HFFc6 (cell line): ENCODE measurements around the gene SLC13A3. TPM values are rescaled to one million over a fixed set of nuclear protein-coding genes. Genes with fewer than 3 reads are reported as not detected.

Source experiments
- DNase-seq: peaks from one replicate; pipeline ENCODE4 v3.0.0-alpha.2; 2018
- H3K27ac Mint-ChIP-seq: 2 replicates; pipeline ENCODE4 v1.8.0; 2020; ENCODE audit warnings: mild to moderate bottlenecking, mixed read lengths
- H3K27me3 Mint-ChIP-seq: 2 replicates; pipeline ENCODE4 v1.8.0; 2021; ENCODE audit warnings: mild to moderate bottlenecking, moderate library complexity, mixed read lengths; ENCODE audit not compliant: insufficient read depth
- H3K36me3 Mint-ChIP-seq: 2 replicates; pipeline ENCODE4 v1.8.0; 2021; ENCODE audit warnings: low read depth, mixed read lengths
- H3K4me1 Mint-ChIP-seq: 2 replicates; pipeline ENCODE4 v1.8.0; 2020; ENCODE audit warnings: low read depth, mixed read lengths
- H3K4me3 Mint-ChIP-seq: 2 replicates; pipeline ENCODE4 v1.8.0; 2020; ENCODE audit warnings: mild to moderate bottlenecking, moderate library complexity, mixed read lengths
- H3K9me3 Mint-ChIP-seq: 2 replicates; pipeline ENCODE4 v1.8.0; 2020; ENCODE audit warnings: mild to moderate bottlenecking, mixed read lengths
- CTCF ChIP-seq: fragments of 200-600 bp; sonication (generic); IDR thresholded peaks from 2 replicates; pipeline ENCODE4 v1.5.0; 2021; ENCODE audit warnings: antibody characterized with exemption, mild to moderate bottlenecking
- total RNA-seq, 6 experiments: library from RNA; stranded (reverse); fragmentation: NEBNext Ultra II Directional; extraction: Animal tissue kit (Norgen Biotek cat#: 25700); gene quantifications; 2 replicates in 1 of 6; 3 replicates in 5 of 6; pipeline ENCODE4 v1.2.3, GENCODE V29; 2021

Gene SLC13A3
- total RNA-seq, 6 experiments from 2014 or later, result 2.3 to 3.5 (median 2.7) TPM

- Mint-ChIP-seq H3K27me3 (peaks cover 3% of the 10 kb centered on the region; the same call in 1 of the 2 replicates), H3K36me3 (no peaks in the 10 kb centered on the region), H3K9me3 (no peaks in the 10 kb centered on the region), H3K27ac (no peak overlapping the region), H3K4me3 (no peak overlapping the region), H3K4me1 (no peaks in the 10 kb centered on the region)
- TF ChIP-seq CTCF, result no peak
- no peak for DNase-seq
Measured at GRCh38 chr20:46546936-46547335, 104.3 kb downstream of the SLC13A3 start.

- Mint-ChIP-seq H3K27me3 (peaks cover 4% of the 10 kb centered on the region; the same call in 1 of the 2 replicates), H3K4me1 (no peaks in the 10 kb centered on the region), H3K36me3 (no peaks in the 10 kb centered on the region), H3K9me3 (no peaks in the 10 kb centered on the region), H3K27ac (no peak overlapping the region), H3K4me3 (no peak overlapping the region)
- no peak for DNase-seq
- no peak for TF ChIP-seq CTCF
Measured at GRCh38 chr20:46546298-46546697, 105.0 kb downstream of the SLC13A3 start.

GRCh38 chr20:46545827-46546138 lies 105.5 kb downstream of the SLC13A3 start:
- Mint-ChIP-seq H3K4me1 (no peaks in the 10 kb centered on the region), H3K27me3 (peaks cover 6% of the 10 kb centered on the region; the same call in 1 of the 2 replicates), H3K9me3 (no peaks in the 10 kb centered on the region), H3K4me3 (no peak overlapping the region), H3K36me3 (no peaks in the 10 kb centered on the region), H3K27ac (no peak overlapping the region)
- TF ChIP-seq CTCF, result no peak
- DNase-seq, result no peak

- no peak for DNase-seq
- Mint-ChIP-seq H3K27me3 (peaks cover 3% of the 10 kb centered on the region; the same call in 1 of the 2 replicates), H3K9me3 (no peaks in the 10 kb centered on the region), H3K4me3 (no peak overlapping the region), H3K36me3 (no peaks in the 10 kb centered on the region), H3K27ac (no peak overlapping the region), H3K4me1 (no peaks in the 10 kb centered on the region)
- no peak for TF ChIP-seq CTCF
Measured at GRCh38 chr20:46545077-46545826, 106.0 kb downstream of the SLC13A3 start.

GRCh38 chr20:46544576-46544975 lies 106.7 kb downstream of the SLC13A3 start:
- H3K27me3 Mint-ChIP-seq, result peaks cover 3% of the 10 kb centered on the region; the same call in 1 of the 2 replicates
- H3K4me1 Mint-ChIP-seq, result no peaks in the 10 kb centered on the region
- no peak for DNase-seq
- H3K36me3 Mint-ChIP-seq, result no peaks in the 10 kb centered on the region
- no peaks in the 10 kb centered on the region for H3K9me3 Mint-ChIP-seq
- TF ChIP-seq CTCF, result no peak
- H3K4me3 Mint-ChIP-seq, result no peak overlapping the region
- H3K27ac Mint-ChIP-seq, result no peak overlapping the region
